GM20431 (cell line): ENCODE data around the gene RAB22A.
"Not testable (repeated sequence)": the region's sequence is repeated elsewhere in the genome, so short reads cannot be mapped to it uniquely, and the experiment has no call there.

Experiments
- in situ Hi-C: fragments of 300-500 bp; cut with MseI, MboI; formaldehyde crosslinking; loops from one replicate; pipeline ENCODE4 v1.15.0; 2020; ENCODE audit warnings: low sequenced_read_pairs; ENCODE audit not compliant: unreplicated experiment

The RAB22A gene

GRCh38 chr20:58340853-58341252 lies 31.3 kb downstream of the RAB22A start:
- in situ Hi-C loops = no loop called here

- in situ Hi-C loops = no loop called here
Observed at GRCh38 chr20:58342104-58342945, 32.8 kb downstream of the RAB22A start.

- in situ Hi-C loops = no loop called here
Observed at GRCh38 chr20:58344741-58345140, 35.2 kb downstream of the RAB22A start.

- in situ Hi-C loops = no loop called here
Observed at GRCh38 chr20:58349570-58349969, 40.1 kb downstream of the RAB22A start.

- in situ Hi-C loops = no loop called here
Observed at GRCh38 chr20:58352468-58352867, 43.0 kb downstream of the RAB22A start.

GRCh38 chr20:58359441-58359840 lies 49.9 kb downstream of the RAB22A start:
- in situ Hi-C loops = no loop called here

GRCh38 chr20:58360936-58361335 lies 51.4 kb downstream of the RAB22A start:
- in situ Hi-C loops = no loop called here

GRCh38 chr20:58361481-58362205 lies 52.1 kb downstream of the RAB22A start:
- in situ Hi-C loops = no loop called here

GRCh38 chr20:58362206-58362516 lies 52.6 kb downstream of the RAB22A start:
- in situ Hi-C loops = no loop called here

GRCh38 chr20:58362970-58363369 lies 53.5 kb downstream of the RAB22A start:
- in situ Hi-C loops = no loop called here

- in situ Hi-C loops = no loop called here
Observed at GRCh38 chr20:58366866-58367265, 57.4 kb downstream of the RAB22A start.

GRCh38 chr20:58372806-58373205 lies 63.3 kb downstream of the RAB22A start:
- in situ Hi-C loops = no loop called here

- in situ Hi-C loops = not testable (repeated sequence)
Observed at GRCh38 chr20:58373296-58373695, 63.8 kb downstream of the RAB22A start.

GRCh38 chr20:58374027-58374850 lies 64.7 kb downstream of the RAB22A start:
- in situ Hi-C loops = no loop called here

GRCh38 chr20:58374906-58375758 lies 65.6 kb downstream of the RAB22A start:
- in situ Hi-C loops = no loop called here

GRCh38 chr20:58375759-58376352 lies 66.3 kb downstream of the RAB22A start:
- in situ Hi-C loops = no loop called here

- in situ Hi-C loops = no loop called here
Observed at GRCh38 chr20:58377017-58377416, 67.5 kb downstream of the RAB22A start.

GRCh38 chr20:58377766-58378401 lies 68.4 kb downstream of the RAB22A start:
- in situ Hi-C loops = no loop called here

- in situ Hi-C loops = no loop called here
Observed at GRCh38 chr20:58378704-58379103, 69.2 kb downstream of the RAB22A start.
